Endothelial cell of hepatic sinusoid (primary cell): ENCODE results near the gene CRYL1.
"Not testable (repeated sequence)": the region's sequence is repeated elsewhere in the genome, so short reads cannot be mapped to it uniquely, and the experiment has no call there.

Experiments used
- in situ Hi-C: cut with HindIII; loops from 2 replicates; pipeline ENCODE4 v1.10.0; 2017; ENCODE audit warnings: low sequenced_read_pairs

Gene CRYL1

GRCh38 chr13:20461481-20461859, 64.2 kb downstream of the CRYL1 start:
- in situ Hi-C loops = no loop called here

GRCh38 chr13:20460761-20461160, 64.9 kb downstream of the CRYL1 start:
- in situ Hi-C loops = no loop called here

GRCh38 chr13:20457670-20458069, 68.0 kb downstream of the CRYL1 start:
- in situ Hi-C loops = no loop called here

GRCh38 chr13:20456737-20457136, 68.9 kb downstream of the CRYL1 start:
- in situ Hi-C loops = no loop called here

- in situ Hi-C loops = no loop called here
Observed at GRCh38 chr13:20451397-20451796, 74.3 kb downstream of the CRYL1 start.

- in situ Hi-C loops = no loop called here
Observed at GRCh38 chr13:20448470-20448869, 77.2 kb downstream of the CRYL1 start.

GRCh38 chr13:20446900-20447299, 78.8 kb downstream of the CRYL1 start:
- in situ Hi-C loops = no loop called here

GRCh38 chr13:20446405-20446804, 79.3 kb downstream of the CRYL1 start:
- in situ Hi-C loops = no loop called here

- in situ Hi-C loops = no loop called here
Observed at GRCh38 chr13:20442798-20443381, 82.8 kb downstream of the CRYL1 start.

- in situ Hi-C loops = no loop called here
Observed at GRCh38 chr13:20442375-20442774, 83.3 kb downstream of the CRYL1 start.

- in situ Hi-C loops = no loop called here
Observed at GRCh38 chr13:20441879-20442278, 83.8 kb downstream of the CRYL1 start.

- in situ Hi-C loops = no loop called here
Observed at GRCh38 chr13:20441056-20441455, 84.6 kb downstream of the CRYL1 start.

- in situ Hi-C loops = no loop called here
Observed at GRCh38 chr13:20439261-20439660, 86.4 kb downstream of the CRYL1 start.

GRCh38 chr13:20438801-20439200, 86.9 kb downstream of the CRYL1 start:
- in situ Hi-C loops = no loop called here

GRCh38 chr13:20436505-20436904, 89.2 kb downstream of the CRYL1 start:
- in situ Hi-C loops = no loop called here

- in situ Hi-C loops = no loop called here
Observed at GRCh38 chr13:20435616-20436368, 89.9 kb downstream of the CRYL1 start.

- in situ Hi-C loops = not testable (repeated sequence)
Observed at GRCh38 chr13:20434210-20434609, 91.4 kb downstream of the CRYL1 start.

GRCh38 chr13:20431687-20432384, 93.8 kb downstream of the CRYL1 start:
- in situ Hi-C loops = no loop called here

GRCh38 chr13:20431080-20431479, 94.6 kb downstream of the CRYL1 start:
- in situ Hi-C loops = no loop called here

- in situ Hi-C loops = no loop called here
Observed at GRCh38 chr13:20430296-20430695, 95.4 kb downstream of the CRYL1 start.

- in situ Hi-C loops = no loop called here
Observed at GRCh38 chr13:20429682-20430081, 96.0 kb downstream of the CRYL1 start.
